IMR-90 (cell line): ENCODE results near the gene CWC25. TPM values are rescaled to one million over a fixed set of nuclear protein-coding genes. Genes with fewer than 3 reads are reported as not detected.

ENCODE experiments used
- ATAC-seq: fragments of 200-7000 bp; cut with Tn5 transposase; 2 replicates; pipeline ENCODE4 v1.9.1; 2020; ENCODE audit warnings: low read depth, mild to moderate bottlenecking, moderate library complexity
- BruUV-seq: library from RNA; stranded (reverse); fragments of 400-500 nt; replicated peaks from 2 replicates; lab custom pipeline; 2021; lab: Mats Ljungman, UMichigan
- CTCF ChIA-PET: fragments of 300-600 bp; formaldehyde crosslinking; extraction: SDS; loops from one replicate; lab custom pipeline; 2021; ENCODE audit warnings: antibody characterized with exemption; lab: Yijun Ruan, JAX
- POLR2A ChIA-PET: fragments of 300-600 bp; sonication (Branson Sonifier 250); formaldehyde crosslinking; loops from one replicate; lab custom pipeline; 2022; ENCODE audit warnings: antibody characterized with exemption; ENCODE audit not compliant: unreplicated experiment; lab: Charles Lee
- DNase-seq: peaks from one replicate; pipeline ENCODE4 v3.0.0; 2013
- H2AFZ ChIP-seq: replicated peaks from 2 replicates; pipeline ENCODE3; 2013; ENCODE audit warnings: low read length, mild to moderate bottlenecking; ENCODE audit not compliant: poor library complexity
- H2AK5ac ChIP-seq: 2 replicates; pipeline ENCODE4 v1.6.1; 2013; ENCODE audit warnings: low read depth, low read length, inconsistent platforms
- H2AK9ac ChIP-seq: replicated peaks from 2 replicates; pipeline ENCODE3; 2013; ENCODE audit warnings: mild to moderate bottlenecking, low read depth, low read length, moderate library complexity; ENCODE audit not compliant: poor library complexity
- H2BK120ac ChIP-seq: 2 replicates; pipeline ENCODE4 v1.6.1; 2013; ENCODE audit warnings: low read depth, low read length, inconsistent platforms
- H2BK15ac ChIP-seq: 3 replicates; pipeline ENCODE4 v1.6.1; 2013; ENCODE audit warnings: low read depth, low read length, inconsistent platforms
- H2BK20ac ChIP-seq: 2 replicates; pipeline ENCODE4 v1.6.1; 2013; ENCODE audit warnings: low read depth, mild to moderate bottlenecking, inconsistent platforms, low read length, moderate library complexity
- H2BK5ac ChIP-seq: 2 replicates; pipeline ENCODE4 v1.6.1; 2013; ENCODE audit warnings: mild to moderate bottlenecking, low read depth, low read length, inconsistent platforms; ENCODE audit not compliant: poor library complexity, severe bottlenecking
- H3K14ac ChIP-seq: replicated peaks from 2 replicates; pipeline ENCODE4 v1.6.1; 2013; ENCODE audit warnings: low read depth, low read length, inconsistent platforms
- H3K18ac ChIP-seq: 2 replicates; pipeline ENCODE4 v1.6.1; 2013; ENCODE audit warnings: low read depth, low read length, control low read depth
- H3K23ac ChIP-seq: 2 replicates; pipeline ENCODE4 v1.6.1; 2013; ENCODE audit warnings: low read depth, low read length, inconsistent platforms
- H3K27ac ChIP-seq: 2 replicates; pipeline ENCODE4 v1.5.1; 2013; ENCODE audit warnings: mild to moderate bottlenecking, control low read depth, low read length; ENCODE audit not compliant: insufficient read depth
- H3K27me3 ChIP-seq: 2 replicates; pipeline ENCODE4 v1.6.1; 2013; ENCODE audit warnings: low read length; ENCODE audit not compliant: control insufficient read depth, insufficient read depth
- H3K36me3 ChIP-seq: 2 replicates; pipeline ENCODE4 v1.6.1; 2013; ENCODE audit warnings: low read length, mixed read lengths; ENCODE audit not compliant: control insufficient read depth, insufficient read depth
- H3K4ac ChIP-seq: 2 replicates; pipeline ENCODE4 v1.6.1; 2013; ENCODE audit warnings: low read depth, low read length, inconsistent platforms
- H3K4me1 ChIP-seq: 2 replicates; pipeline ENCODE4 v1.6.1; 2013; ENCODE audit warnings: low read length, mixed read lengths; ENCODE audit not compliant: control insufficient read depth, insufficient read depth
- H3K4me2 ChIP-seq: 2 replicates; pipeline ENCODE4 v1.6.1; 2013; ENCODE audit warnings: low read depth, mild to moderate bottlenecking, control low read depth, low read length, moderate library complexity
- H3K4me3 ChIP-seq: 2 replicates; pipeline ENCODE4 v1.5.1; 2013; ENCODE audit warnings: low read depth, mild to moderate bottlenecking, control low read depth, low read length, moderate library complexity; ENCODE audit not compliant: insufficient read depth
- H3K56ac ChIP-seq: 2 replicates; pipeline ENCODE4 v1.6.1; 2013; ENCODE audit warnings: low read length, inconsistent platforms; ENCODE audit not compliant: insufficient read depth; ENCODE audit errors: extremely low read depth
- H3K79me1 ChIP-seq, 2 experiments: 2 replicates each; pipeline ENCODE4 v1.6.1; 2013; ENCODE audit warnings: low read length in 2 of 2, inconsistent platforms in 1 of 2, low read depth in 1 of 2
- H3K9ac ChIP-seq: 2 replicates; pipeline ENCODE4 v1.6.1; 2013; ENCODE audit warnings: low read depth, low read length, control low read depth
- H3K9me1 ChIP-seq: 2 replicates; pipeline ENCODE4 v1.6.1; 2013; ENCODE audit warnings: low read length, inconsistent platforms; ENCODE audit not compliant: insufficient read depth
- H3K9me3 ChIP-seq: 2 replicates; pipeline ENCODE4 v1.6.1; 2013; ENCODE audit warnings: low read length; ENCODE audit not compliant: control insufficient read depth, insufficient read depth
- H4K20me1 ChIP-seq: 2 replicates; pipeline ENCODE4 v1.6.1; 2013; ENCODE audit warnings: low read length, inconsistent platforms; ENCODE audit not compliant: insufficient read depth
- H4K5ac ChIP-seq: 2 replicates; pipeline ENCODE4 v1.6.1; 2013; ENCODE audit warnings: mild to moderate bottlenecking, low read depth, low read length, control low read depth
- H4K8ac ChIP-seq, 2 experiments: 2 replicates each; pipeline ENCODE4 v1.6.1; 2013; ENCODE audit warnings: low read depth in 2 of 2, low read length in 2 of 2, control low read depth in 1 of 2, inconsistent platforms in 1 of 2
- H4K91ac ChIP-seq: 2 replicates; pipeline ENCODE4 v1.6.1; 2013; ENCODE audit warnings: low read depth, low read length, inconsistent platforms; ENCODE audit not compliant: insufficient read depth
- CEBPB ChIP-seq: IDR thresholded peaks from 2 replicates; pipeline ENCODE4 v1.6.1; 2012; ENCODE audit warnings: low read depth, low read length, improper control_type of control experiment
- FOS ChIP-seq: fragments of 150-350 bp; IDR thresholded peaks from 2 replicates; pipeline ENCODE4 v1.6.1; 2016; ENCODE audit warnings: low read depth, low read length
- MAZ ChIP-seq: IDR thresholded peaks from 2 replicates; pipeline ENCODE4 v1.6.1; 2012; ENCODE audit warnings: low read depth, mild to moderate bottlenecking, low read length, improper control_type of control experiment, moderate library complexity, borderline replicate concordance
- MXI1 ChIP-seq: IDR thresholded peaks from 2 replicates; pipeline ENCODE4 v1.6.1; 2012; ENCODE audit warnings: low read depth, mild to moderate bottlenecking, low read length, moderate library complexity, borderline replicate concordance
- NFE2L2 ChIP-seq: fragments of 150-350 bp; IDR thresholded peaks from 2 replicates; pipeline ENCODE4 v1.6.1; 2016; ENCODE audit warnings: low read depth, mild to moderate bottlenecking, low read length
- POLR2A ChIP-seq: IDR thresholded peaks from 2 replicates; pipeline ENCODE4 v1.6.1; 2012; ENCODE audit warnings: mild to moderate bottlenecking, low read depth, low read length
- RAD21 ChIP-seq: IDR thresholded peaks from 2 replicates; pipeline ENCODE4 v1.6.1; 2012; ENCODE audit warnings: low read length, improper control_type of control experiment
- RCOR1 ChIP-seq: IDR thresholded peaks from 2 replicates; pipeline ENCODE4 v1.6.1; 2012; ENCODE audit warnings: mild to moderate bottlenecking, low read length, improper control_type of control experiment; ENCODE audit not compliant: insufficient replicate concordance
- RFX5 ChIP-seq: IDR thresholded peaks from 2 replicates; pipeline ENCODE4 v1.8.0; 2012; ENCODE audit warnings: low read depth, mild to moderate bottlenecking, low read length, moderate library complexity
- SMC3 ChIP-seq: fragments of 150-350 bp; IDR thresholded peaks from 2 replicates; pipeline ENCODE4 v1.6.1; 2016; ENCODE audit warnings: low read depth, mild to moderate bottlenecking, antibody characterized with exemption, low read length, moderate library complexity
- USF2 ChIP-seq: fragments of 150-350 bp; IDR thresholded peaks from 2 replicates; pipeline ENCODE4 v1.6.1; 2017; ENCODE audit warnings: mild to moderate bottlenecking, antibody characterized with exemption, low read length, low read depth
- WGBS, 2 experiments: methylation state at CpG; one replicate each; pipeline versions ENCODE4 v1.1.5 to v1.1.7; 2013; ENCODE audit warnings: missing lambda C conversion rate in 2 of 2; ENCODE audit not compliant: insufficient read length in 1 of 2; ENCODE audit errors: extremely low coverage in 2 of 2; 5-methylcytosine and 5-hydroxymethylcytosine counted together
- dilution Hi-C: fragments of 300-500 bp; cut with HindIII; formaldehyde crosslinking; loops from one replicate; pipeline ENCODE4 v1.14.3; 2018; ENCODE audit warnings: low sequenced_read_pairs; ENCODE audit not compliant: unreplicated experiment
- in situ Hi-C: fragments of 300-500 bp; cut with MboI; formaldehyde crosslinking; loops from 3 replicates; pipeline ENCODE4 v1.14.3; 2019; ENCODE audit warnings: low sequenced_read_pairs, inconsistent platforms, mixed read lengths
- intact Hi-C: fragments of 100-400 bp; cut with micrococcal nuclease; formaldehyde crosslinking; loops from 2 replicates; pipeline ENCODE4 v1.10.0; 2022
- polyA plus RNA-seq, 3 experiments: library from polyadenylated mRNA; depleted of rRNA; stranded (reverse); fragments of >200 nt; gene quantifications; 2 replicates each; pipeline ENCODE4 v1.2.3, GENCODE V29; 2012; ENCODE audit warnings: low replicate concordance in 1 of 3
- total RNA-seq: library from RNA; depleted of rRNA; stranded (reverse); fragments of >200 nt; gene quantifications from 2 replicates; pipeline ENCODE4 v1.2.3, GENCODE V29; 2012
- TF ChIP-seq, protein P1 (sequence below): conservative IDR thresholded peaks from 2 replicates; pipeline ENCODE4 v1.5.1; 2012; ENCODE audit warnings: mild to moderate bottlenecking, low read depth, low read length, improper control_type of control experiment
- TF ChIP-seq, protein P2 (sequence below): fragments of 150-350 bp; IDR thresholded peaks from 2 replicates; pipeline ENCODE4 v1.6.1; 2016; ENCODE audit warnings: low read depth, mild to moderate bottlenecking, low read length, moderate library complexity, borderline replicate concordance

Gene CWC25
- total and polyA plus RNA-seq, 2 of the 4 experiments (the other 2 are of a cell fraction), result 9.1 to 16.1 TPM

DNA sequence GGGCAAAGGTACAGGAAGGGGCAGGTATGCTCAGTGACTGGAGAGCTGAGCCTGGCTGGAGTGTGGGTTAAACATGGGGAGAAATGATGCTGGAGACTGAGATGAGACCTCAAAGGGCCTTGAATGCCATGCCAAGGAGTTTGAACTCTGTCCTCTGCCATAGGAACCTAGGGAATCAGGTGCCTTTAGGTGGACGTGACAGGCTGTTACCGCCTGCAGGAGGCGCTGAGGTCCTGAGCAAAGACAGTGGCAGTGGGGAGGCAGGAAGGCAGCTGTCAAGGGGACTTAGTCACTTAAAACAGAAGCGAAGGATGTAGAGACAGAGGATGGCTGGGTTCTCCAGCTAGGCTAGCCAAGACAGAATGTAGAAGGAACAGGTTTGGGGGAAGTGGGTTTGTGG is 63.5 kb downstream of the CWC25 start:
- H3K18ac ChIP-seq, result no peak overlapping the region
- TF ChIP-seq RAD21 (peak; percentile 62), RFX5 (no peak), RCOR1 (no peak), SMC3 (peak; percentile 38; the same call in 1 of the 2 replicates), MAZ (no peak), NFE2L2 (no peak), FOS (no peak), MXI1 (no peak), POLR2A (no peak), CEBPB (no peak), USF2 (no peak)
- TF ChIP-seq, protein P1, sequence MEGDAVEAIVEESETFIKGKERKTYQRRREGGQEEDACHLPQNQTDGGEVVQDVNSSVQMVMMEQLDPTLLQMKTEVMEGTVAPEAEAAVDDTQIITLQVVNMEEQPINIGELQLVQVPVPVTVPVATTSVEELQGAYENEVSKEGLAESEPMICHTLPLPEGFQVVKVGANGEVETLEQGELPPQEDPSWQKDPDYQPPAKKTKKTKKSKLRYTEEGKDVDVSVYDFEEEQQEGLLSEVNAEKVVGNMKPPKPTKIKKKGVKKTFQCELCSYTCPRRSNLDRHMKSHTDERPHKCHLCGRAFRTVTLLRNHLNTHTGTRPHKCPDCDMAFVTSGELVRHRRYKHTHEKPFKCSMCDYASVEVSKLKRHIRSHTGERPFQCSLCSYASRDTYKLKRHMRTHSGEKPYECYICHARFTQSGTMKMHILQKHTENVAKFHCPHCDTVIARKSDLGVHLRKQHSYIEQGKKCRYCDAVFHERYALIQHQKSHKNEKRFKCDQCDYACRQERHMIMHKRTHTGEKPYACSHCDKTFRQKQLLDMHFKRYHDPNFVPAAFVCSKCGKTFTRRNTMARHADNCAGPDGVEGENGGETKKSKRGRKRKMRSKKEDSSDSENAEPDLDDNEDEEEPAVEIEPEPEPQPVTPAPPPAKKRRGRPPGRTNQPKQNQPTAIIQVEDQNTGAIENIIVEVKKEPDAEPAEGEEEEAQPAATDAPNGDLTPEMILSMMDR, result peak; percentile 40
- TF ChIP-seq, protein P2, sequence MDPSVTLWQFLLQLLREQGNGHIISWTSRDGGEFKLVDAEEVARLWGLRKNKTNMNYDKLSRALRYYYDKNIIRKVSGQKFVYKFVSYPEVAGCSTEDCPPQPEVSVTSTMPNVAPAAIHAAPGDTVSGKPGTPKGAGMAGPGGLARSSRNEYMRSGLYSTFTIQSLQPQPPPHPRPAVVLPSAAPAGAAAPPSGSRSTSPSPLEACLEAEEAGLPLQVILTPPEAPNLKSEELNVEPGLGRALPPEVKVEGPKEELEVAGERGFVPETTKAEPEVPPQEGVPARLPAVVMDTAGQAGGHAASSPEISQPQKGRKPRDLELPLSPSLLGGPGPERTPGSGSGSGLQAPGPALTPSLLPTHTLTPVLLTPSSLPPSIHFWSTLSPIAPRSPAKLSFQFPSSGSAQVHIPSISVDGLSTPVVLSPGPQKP, result no peak
- intact Hi-C loops, result no loop called here
- H3K9me3 ChIP-seq, result no peaks in the 10 kb centered on the region
- BruUV-seq, result no TSS peak
- H3K36me3 ChIP-seq, result peaks cover 60% of the 10 kb centered on the region
- H2AK9ac ChIP-seq, result peak overlapping the region; percentile 5
- in situ Hi-C loops, result no loop called here
- DNase-seq (peak; percentile 32), ATAC-seq (peak; percentile 21; the same call in 1 of the 2 replicates)
- H2BK15ac ChIP-seq, result no peak overlapping the region
- WGBS, 2 experiments, result 79% methylated on average over 4 of the region's 4 CpGs; no CpG with 5 or more reads in 1 of the 2 experiments
- H3K4me3 ChIP-seq, result no peak overlapping the region
- H3K9me1 ChIP-seq, result 0 out of 2 replicates have a peak, but pooled peaks cover 7% of the 10 kb centered on the region
- H3K23ac ChIP-seq, result no peak overlapping the region
- no peak overlapping the region for H3K14ac ChIP-seq
- peaks cover 20 to 35% of the 10 kb centered on the region in 2 experiments for H3K79me1 ChIP-seq
- no peak overlapping the region for H3K27ac ChIP-seq
- no peak overlapping the region for H4K91ac ChIP-seq
- H3K27me3 ChIP-seq, result no peaks in the 10 kb centered on the region
- no peak overlapping the region for H3K4me2 ChIP-seq
- H2AK5ac ChIP-seq, result no peak overlapping the region
- ChIA-PET CTCF (no interaction called here), POLR2A (no interaction called here)
- H3K56ac ChIP-seq, result no peak overlapping the region
- H2BK20ac ChIP-seq, result no peak overlapping the region
- dilution Hi-C loops, result no loop called here
- H3K4ac ChIP-seq, result no peak overlapping the region
- no peak overlapping the region for H4K8ac ChIP-seq
- H3K9ac ChIP-seq, result no peak overlapping the region
- no peak overlapping the region for H2BK5ac ChIP-seq
- H3K4me1 ChIP-seq, result no peaks in the 10 kb centered on the region
- H2AFZ ChIP-seq, result no peak overlapping the region
- H4K20me1 ChIP-seq, result peaks cover 12% of the 10 kb centered on the region; the same call in 1 of the 2 replicates
- H2BK120ac ChIP-seq, result no peak overlapping the region
- H4K5ac ChIP-seq, result no peak overlapping the region
